Colonic mucosa (tissue), 4 donors: ENCODE results near the gene SH3BP4. TPM values are rescaled to one million over a fixed set of nuclear protein-coding genes. Genes with fewer than 3 reads are reported as not detected.

Source experiments
- DNase-seq: peaks from one replicate; pipeline ENCODE4 v3.0.0-alpha.2; 2020
- H3K27ac ChIP-seq: fragments of 200-600 bp; one replicate; pipeline ENCODE4 v1.8.0; 2021
- H3K27me3 ChIP-seq: fragments of 200-600 bp; one replicate; pipeline ENCODE4 v1.8.0; 2021
- H3K36me3 ChIP-seq: fragments of 200-600 bp; one replicate; pipeline ENCODE4 v1.8.0; 2021
- H3K4me1 ChIP-seq: fragments of 200-600 bp; one replicate; pipeline ENCODE4 v1.8.0; 2021; ENCODE audit warnings: mild to moderate bottlenecking
- H3K4me3 ChIP-seq: fragments of 200-600 bp; one replicate; pipeline ENCODE4 v1.8.0; 2021
- H3K9ac ChIP-seq, 2 donors: one replicate each; pipeline ENCODE4 v1.7.0; 2013; ENCODE audit warnings: control low read depth in 2 of 2, low read depth in 2 of 2, low read length in 2 of 2
- H3K9me3 ChIP-seq: fragments of 200-600 bp; one replicate; pipeline ENCODE4 v1.8.0; 2021
- CTCF ChIP-seq: fragments of 200-600 bp; IDR thresholded peaks from one replicate; pipeline ENCODE4 v1.8.0; 2022; ENCODE audit warnings: antibody characterized with exemption, mild to moderate bottlenecking
- intact Hi-C: fragments of 100-400 bp; cut with DNase I; formaldehyde crosslinking; loops from one replicate; pipeline ENCODE4 v1.14.1; 2022
- total RNA-seq, 2 donors: library from RNA; stranded (reverse); fragmentation: NEBNext Ultra II Directional in 1 of 2; extraction: Animal tissue kit (Norgen Biotek cat#: 25700) in 1 of 2; gene quantifications; one replicate each; pipeline ENCODE4 v1.2.1, GENCODE V29; 2021
- donor health status: healthy.
- donor health status: DM: no; HTN: no; CAD: no.
- donor health status: DM: no; HTN: no; CAD: no.

SH3BP4 gene
- total RNA-seq, 2 donors from 2014 or later: 29.1 to 44.4 TPM

GRCh38 chr2:234978466-234979203 lies 26.8 kb downstream of the SH3BP4 start:
- H3K27me3 ChIP-seq: no peaks in the 10 kb centered on the region
- no peak overlapping the region for H3K4me3 ChIP-seq
- H3K9me3 ChIP-seq: no peaks in the 10 kb centered on the region
- intact Hi-C loops: no loop called here
- peaks cover 37% of the 10 kb centered on the region for H3K4me1 ChIP-seq
- no peak for TF ChIP-seq CTCF
- peak overlapping the region; percentile 32 for H3K27ac ChIP-seq
- DNase-seq: peak; percentile 61
- H3K36me3 ChIP-seq: no peaks in the 10 kb centered on the region
- peak overlapping the region; percentile 37 to 67 for H3K9ac ChIP-seq

- H3K27ac ChIP-seq: peak overlapping the region; percentile 62
- peaks cover 37% of the 10 kb centered on the region for H3K4me1 ChIP-seq
- H3K9ac ChIP-seq: no peak overlapping the region
- no peak for DNase-seq
- no peak for TF ChIP-seq CTCF
- H3K36me3 ChIP-seq: no peaks in the 10 kb centered on the region
- no peak overlapping the region for H3K4me3 ChIP-seq
- no peaks in the 10 kb centered on the region for H3K9me3 ChIP-seq
- intact Hi-C loops: no loop called here
- no peaks in the 10 kb centered on the region for H3K27me3 ChIP-seq
Measured at GRCh38 chr2:234979204-234980167, 27.7 kb downstream of the SH3BP4 start.

DNA sequence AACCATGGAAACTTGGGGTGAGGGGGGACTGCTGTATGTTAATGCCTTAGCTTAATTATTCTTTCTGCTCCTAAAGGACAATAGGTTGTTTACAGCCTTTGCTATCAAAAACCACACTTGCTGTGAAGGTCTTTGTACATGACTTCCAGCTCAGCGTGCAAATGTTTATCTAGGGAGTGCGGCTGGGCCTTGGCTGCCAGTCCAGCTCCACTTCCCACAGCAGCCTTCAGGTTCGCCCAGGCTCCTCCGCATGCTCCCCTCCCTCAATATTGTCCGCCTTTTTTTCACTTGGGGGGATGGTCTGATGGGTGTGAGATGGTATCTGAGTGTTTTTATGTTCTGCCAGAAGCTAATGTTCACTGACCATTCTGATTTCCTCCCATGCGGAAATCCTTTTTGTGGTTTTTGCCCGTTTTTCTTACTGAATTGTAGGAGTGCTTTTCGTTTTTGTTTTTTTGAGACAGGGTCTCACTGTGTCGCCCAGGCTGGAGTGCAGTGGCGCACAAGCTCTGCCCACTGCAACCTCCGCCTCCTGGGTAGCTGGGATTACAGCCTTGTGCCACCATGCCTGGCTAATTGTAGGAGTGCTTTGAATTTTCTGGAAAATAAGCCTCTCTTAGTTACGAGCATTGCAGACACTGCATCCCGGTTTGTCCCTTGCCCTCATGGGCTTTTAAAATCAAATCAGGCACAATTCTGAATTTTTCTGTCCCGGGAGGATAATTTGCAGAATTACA lies 28.8 kb downstream of the SH3BP4 start:
- Histone ChIP-seq H3K9ac (peak overlapping the region in 1 of 2 donors; percentile 46), H3K36me3 (no peaks in the 10 kb centered on the region), H3K4me3 (no peak overlapping the region), H3K4me1 (peaks cover 37% of the 10 kb centered on the region), H3K9me3 (no peaks in the 10 kb centered on the region), H3K27me3 (no peaks in the 10 kb centered on the region), H3K27ac (peak overlapping the region; percentile 62)
- TF ChIP-seq CTCF: no peak
- DNase-seq: peak; percentile 65
- intact Hi-C loops: no loop called here

DNA sequence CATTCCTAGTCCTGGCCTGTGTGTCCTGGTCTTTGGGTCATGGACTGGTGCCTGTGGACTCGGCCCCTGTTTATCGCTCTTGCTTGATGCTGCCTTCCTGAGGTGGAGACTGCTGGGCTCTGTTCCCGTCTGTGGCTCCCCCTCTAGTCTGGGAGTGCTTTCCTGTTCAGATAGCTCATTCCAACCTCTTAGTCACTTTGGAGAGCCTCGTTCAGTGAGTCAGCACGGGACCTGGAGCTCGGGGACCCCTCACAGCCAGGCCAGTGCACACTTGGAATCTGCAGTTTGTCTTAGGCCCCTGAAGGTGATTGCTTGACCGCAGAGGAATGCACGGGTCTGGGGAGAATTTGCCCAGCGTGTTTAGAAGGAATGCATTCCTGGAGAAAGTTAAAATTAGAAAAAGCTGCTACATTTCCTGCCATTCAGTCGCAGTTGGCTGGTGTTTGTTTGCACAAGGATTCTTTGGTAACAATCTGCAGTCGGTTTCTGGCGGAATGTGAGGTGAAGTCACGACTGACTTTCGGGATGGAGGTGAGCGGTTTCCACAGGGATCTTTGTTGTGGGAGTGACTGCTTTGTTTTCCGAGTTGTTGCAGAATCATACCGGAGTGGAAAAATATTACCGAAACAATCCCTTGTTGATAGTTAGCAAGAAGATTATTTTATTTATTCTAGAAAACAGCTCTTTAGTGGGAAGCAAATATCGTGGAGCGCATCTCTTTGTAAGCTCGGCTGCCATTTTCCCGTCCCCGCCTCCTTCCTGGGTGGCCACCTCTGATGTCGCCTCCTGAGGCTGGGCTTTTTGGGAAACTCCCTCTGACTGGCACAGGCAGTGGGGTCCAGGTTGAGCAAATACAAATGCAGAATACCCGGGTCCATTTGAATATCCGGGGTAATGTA lies 29.6 kb downstream of the SH3BP4 start:
- Histone ChIP-seq H3K4me3 (no peak overlapping the region), H3K9ac (peak overlapping the region in 1 of 2 donors; percentile 71), H3K36me3 (no peaks in the 10 kb centered on the region), H3K27me3 (no peaks in the 10 kb centered on the region), H3K27ac (peak overlapping the region; percentile 62), H3K9me3 (no peaks in the 10 kb centered on the region), H3K4me1 (peaks cover 37% of the 10 kb centered on the region)
- intact Hi-C loops: no loop called here
- no peak for TF ChIP-seq CTCF
- peak; percentile 66 for DNase-seq
